Rectal smooth muscle tissue (tissue), 1 donor: ENCODE measurements around the gene TOR1AIP2.

Experiments
- H3K27ac ChIP-seq: one replicate; pipeline ENCODE4 v1.7.0; 2013; ENCODE audit warnings: low read depth, low read length, inconsistent platforms
- H3K27me3 ChIP-seq: one replicate; pipeline ENCODE4 v1.7.0; 2013; ENCODE audit warnings: low read length; ENCODE audit not compliant: control insufficient read depth, insufficient read depth
- H3K36me3 ChIP-seq: one replicate; pipeline ENCODE4 v1.7.0; 2013; ENCODE audit warnings: low read length; ENCODE audit not compliant: control insufficient read depth, insufficient read depth
- H3K4me1 ChIP-seq: one replicate; pipeline ENCODE4 v1.7.0; 2013; ENCODE audit warnings: low read length; ENCODE audit not compliant: control insufficient read depth, insufficient read depth
- H3K4me3 ChIP-seq: one replicate; pipeline ENCODE4 v1.7.0; 2013; ENCODE audit warnings: low read length
- H3K9ac ChIP-seq: one replicate; pipeline ENCODE4 v1.7.0; 2013; ENCODE audit warnings: low read length

Gene TOR1AIP2

GRCh38 chr1:179818260-179818659, 59.3 kb downstream of the TOR1AIP2 start:
- H3K27ac ChIP-seq, result no peak overlapping the region

GRCh38 chr1:179817789-179818188, 59.8 kb downstream of the TOR1AIP2 start:
- Histone ChIP-seq H3K36me3 (no peaks in the 10 kb centered on the region), H3K27ac (no peak overlapping the region), H3K4me1 (no peaks in the 10 kb centered on the region), H3K9ac (no peak overlapping the region), H3K27me3 (no peaks in the 10 kb centered on the region), H3K4me3 (no peak overlapping the region)

More at GRCh38 chr1:179818260-179818659, 59.3 kb downstream of the TOR1AIP2 start:
- H3K4me3 ChIP-seq, result no peak overlapping the region
- H3K4me1 ChIP-seq, result no peaks in the 10 kb centered on the region
- H3K27me3 ChIP-seq, result no peaks in the 10 kb centered on the region
- no peak overlapping the region for H3K9ac ChIP-seq
- H3K36me3 ChIP-seq, result no peaks in the 10 kb centered on the region

GRCh38 chr1:179817056-179817455, 60.5 kb downstream of the TOR1AIP2 start:
- H3K9ac ChIP-seq, result no peak overlapping the region
- H3K4me1 ChIP-seq, result no peaks in the 10 kb centered on the region
- H3K27ac ChIP-seq, result no peak overlapping the region
- H3K27me3 ChIP-seq, result no peaks in the 10 kb centered on the region
- no peaks in the 10 kb centered on the region for H3K36me3 ChIP-seq
- H3K4me3 ChIP-seq, result no peak overlapping the region

- H3K27me3 ChIP-seq, result no peaks in the 10 kb centered on the region
- no peaks in the 10 kb centered on the region for H3K4me1 ChIP-seq
- H3K4me3 ChIP-seq, result no peak overlapping the region
- H3K9ac ChIP-seq, result no peak overlapping the region
- H3K27ac ChIP-seq, result no peak overlapping the region
- H3K36me3 ChIP-seq, result no peaks in the 10 kb centered on the region
Measured at GRCh38 chr1:179816196-179816960, 61.2 kb downstream of the TOR1AIP2 start.

GRCh38 chr1:179815641-179816040, 62.0 kb downstream of the TOR1AIP2 start:
- H3K27me3 ChIP-seq, result no peaks in the 10 kb centered on the region
- H3K27ac ChIP-seq, result no peak overlapping the region
- no peak overlapping the region for H3K9ac ChIP-seq
- H3K4me3 ChIP-seq, result peak overlapping the region; percentile 56
- no peaks in the 10 kb centered on the region for H3K36me3 ChIP-seq
- H3K4me1 ChIP-seq, result no peaks in the 10 kb centered on the region

GRCh38 chr1:179814546-179814838, 63.1 kb downstream of the TOR1AIP2 start:
- Histone ChIP-seq H3K9ac (no peak overlapping the region), H3K36me3 (no peaks in the 10 kb centered on the region), H3K27me3 (no peaks in the 10 kb centered on the region), H3K4me1 (no peaks in the 10 kb centered on the region), H3K4me3 (peak overlapping the region; percentile 56), H3K27ac (no peak overlapping the region)

GRCh38 chr1:179813626-179814545, 63.7 kb downstream of the TOR1AIP2 start:
- Histone ChIP-seq H3K36me3 (no peaks in the 10 kb centered on the region), H3K4me1 (no peaks in the 10 kb centered on the region), H3K4me3 (peak overlapping the region; percentile 56), H3K9ac (no peak overlapping the region), H3K27me3 (no peaks in the 10 kb centered on the region), H3K27ac (no peak overlapping the region)

- Histone ChIP-seq H3K4me3 (no peak overlapping the region), H3K9ac (no peak overlapping the region), H3K27me3 (no peaks in the 10 kb centered on the region), H3K4me1 (no peaks in the 10 kb centered on the region), H3K27ac (no peak overlapping the region), H3K36me3 (no peaks in the 10 kb centered on the region)
Measured at GRCh38 chr1:179812501-179813292, 64.9 kb downstream of the TOR1AIP2 start.

- H3K9ac ChIP-seq, result no peak overlapping the region
Measured at GRCh38 chr1:179810367-179810715, 67.3 kb downstream of the TOR1AIP2 start.

GRCh38 chr1:179809506-179810366, 67.9 kb downstream of the TOR1AIP2 start:
- no peaks in the 10 kb centered on the region for H3K36me3 ChIP-seq
- H3K27ac ChIP-seq, result no peak overlapping the region
- H3K9ac ChIP-seq, result no peak overlapping the region
- no peaks in the 10 kb centered on the region for H3K4me1 ChIP-seq
- no peak overlapping the region for H3K4me3 ChIP-seq
- no peaks in the 10 kb centered on the region for H3K27me3 ChIP-seq

More at GRCh38 chr1:179810367-179810715, 67.3 kb downstream of the TOR1AIP2 start:
- H3K4me1 ChIP-seq, result no peaks in the 10 kb centered on the region
- H3K4me3 ChIP-seq, result no peak overlapping the region
- no peaks in the 10 kb centered on the region for H3K36me3 ChIP-seq
- no peaks in the 10 kb centered on the region for H3K27me3 ChIP-seq
- H3K27ac ChIP-seq, result no peak overlapping the region

GRCh38 chr1:179808503-179808902, 69.1 kb downstream of the TOR1AIP2 start:
- no peak overlapping the region for H3K9ac ChIP-seq
- H3K4me1 ChIP-seq, result no peaks in the 10 kb centered on the region
- H3K36me3 ChIP-seq, result no peaks in the 10 kb centered on the region
- no peak overlapping the region for H3K27ac ChIP-seq
- H3K27me3 ChIP-seq, result no peaks in the 10 kb centered on the region
- no peak overlapping the region for H3K4me3 ChIP-seq
